GM13977 (cell line): ENCODE results near the gene CACNA1S.

ENCODE experiments used
- DNase-seq: peaks from one replicate; pipeline ENCODE4 v3.0.0; 2012; ENCODE audit warnings: low spot score
- in situ Hi-C: fragments of 300-500 bp; cut with MboI; formaldehyde crosslinking; loops from one replicate; pipeline ENCODE4 v1.12.0; 2022; ENCODE audit warnings: low sequenced_read_pairs, low pct_unique_long_range_greater_than_20kb, mixed read lengths, inconsistent platforms; ENCODE audit not compliant: unreplicated experiment
- TF ChIP-seq, protein P1 (sequence below): IDR thresholded peaks from 2 replicates; pipeline ENCODE4 v1.5.1; 2012; ENCODE audit warnings: mild to moderate bottlenecking, control low read depth; ENCODE audit not compliant: insufficient read depth; ENCODE audit errors: extremely low read depth, missing control alignments

The CACNA1S gene

DNA sequence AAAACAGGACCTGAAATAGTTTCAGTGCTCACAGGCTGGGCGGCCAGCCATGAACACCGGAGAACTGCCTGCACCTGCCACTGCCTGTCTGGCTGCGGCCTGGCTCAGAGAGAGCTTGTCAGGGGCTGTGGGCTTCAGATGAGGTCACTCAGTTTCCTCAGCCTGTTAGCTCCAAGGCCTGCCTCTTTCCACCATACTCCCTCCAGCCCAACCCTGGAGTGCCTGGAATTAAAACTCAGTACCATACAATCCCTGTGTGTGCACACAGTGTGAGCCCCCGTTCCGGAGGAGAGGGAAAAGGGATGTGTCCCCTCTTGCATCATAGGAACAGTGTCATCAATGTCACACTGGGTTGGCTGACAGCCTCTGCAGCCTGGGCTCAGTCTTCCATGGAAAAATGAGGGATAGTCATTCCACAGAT, 16.2 kb downstream of the CACNA1S start:
- in situ Hi-C loops = no loop called here
- no peak for DNase-seq
- TF ChIP-seq, protein P1, sequence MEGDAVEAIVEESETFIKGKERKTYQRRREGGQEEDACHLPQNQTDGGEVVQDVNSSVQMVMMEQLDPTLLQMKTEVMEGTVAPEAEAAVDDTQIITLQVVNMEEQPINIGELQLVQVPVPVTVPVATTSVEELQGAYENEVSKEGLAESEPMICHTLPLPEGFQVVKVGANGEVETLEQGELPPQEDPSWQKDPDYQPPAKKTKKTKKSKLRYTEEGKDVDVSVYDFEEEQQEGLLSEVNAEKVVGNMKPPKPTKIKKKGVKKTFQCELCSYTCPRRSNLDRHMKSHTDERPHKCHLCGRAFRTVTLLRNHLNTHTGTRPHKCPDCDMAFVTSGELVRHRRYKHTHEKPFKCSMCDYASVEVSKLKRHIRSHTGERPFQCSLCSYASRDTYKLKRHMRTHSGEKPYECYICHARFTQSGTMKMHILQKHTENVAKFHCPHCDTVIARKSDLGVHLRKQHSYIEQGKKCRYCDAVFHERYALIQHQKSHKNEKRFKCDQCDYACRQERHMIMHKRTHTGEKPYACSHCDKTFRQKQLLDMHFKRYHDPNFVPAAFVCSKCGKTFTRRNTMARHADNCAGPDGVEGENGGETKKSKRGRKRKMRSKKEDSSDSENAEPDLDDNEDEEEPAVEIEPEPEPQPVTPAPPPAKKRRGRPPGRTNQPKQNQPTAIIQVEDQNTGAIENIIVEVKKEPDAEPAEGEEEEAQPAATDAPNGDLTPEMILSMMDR = no peak

DNA sequence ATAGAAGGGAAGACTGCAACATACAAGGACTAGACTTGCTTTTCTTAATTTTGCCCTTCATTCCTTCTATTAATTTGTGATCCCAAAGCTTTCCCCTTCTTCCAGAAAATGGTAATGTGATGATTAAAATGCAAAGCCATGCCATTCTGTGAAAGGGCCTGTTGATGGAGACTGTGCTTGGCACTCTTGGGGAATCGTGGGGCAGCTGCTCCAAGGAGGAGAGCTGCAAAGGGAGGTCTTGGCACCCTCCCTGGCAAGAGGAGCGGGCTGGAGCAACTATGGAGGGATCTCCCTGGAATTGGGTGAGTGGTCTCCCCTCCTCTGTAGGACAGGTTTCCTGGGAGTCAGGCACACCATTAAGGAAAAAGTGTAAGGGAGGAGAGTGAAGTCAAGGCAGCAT, 16.6 kb downstream of the CACNA1S start:
- TF ChIP-seq, protein P1 = no peak
- DNase-seq = no peak
- in situ Hi-C loops = no loop called here

DNA sequence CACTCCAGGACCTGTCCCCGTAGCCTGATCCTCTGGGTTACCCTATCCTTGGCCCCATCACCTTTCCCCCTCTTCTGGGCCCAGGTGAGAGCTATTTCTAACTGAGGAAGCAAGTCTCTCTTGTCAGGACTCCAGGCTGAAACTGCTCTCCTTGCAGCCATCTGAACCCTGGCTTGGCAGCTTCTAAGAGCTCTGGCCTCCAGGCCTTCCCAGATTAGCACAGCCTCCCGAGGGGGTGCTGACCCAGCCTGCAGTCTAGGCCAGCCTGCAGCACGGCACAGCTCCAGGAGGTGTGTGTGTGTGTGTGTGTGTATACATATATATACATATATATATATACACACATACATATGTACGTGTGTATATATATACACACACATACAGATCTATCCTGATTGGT, 17.4 kb downstream of the CACNA1S start:
- DNase-seq = no peak
- in situ Hi-C loops = no loop called here
- TF ChIP-seq, protein P1 = no peak

DNA sequence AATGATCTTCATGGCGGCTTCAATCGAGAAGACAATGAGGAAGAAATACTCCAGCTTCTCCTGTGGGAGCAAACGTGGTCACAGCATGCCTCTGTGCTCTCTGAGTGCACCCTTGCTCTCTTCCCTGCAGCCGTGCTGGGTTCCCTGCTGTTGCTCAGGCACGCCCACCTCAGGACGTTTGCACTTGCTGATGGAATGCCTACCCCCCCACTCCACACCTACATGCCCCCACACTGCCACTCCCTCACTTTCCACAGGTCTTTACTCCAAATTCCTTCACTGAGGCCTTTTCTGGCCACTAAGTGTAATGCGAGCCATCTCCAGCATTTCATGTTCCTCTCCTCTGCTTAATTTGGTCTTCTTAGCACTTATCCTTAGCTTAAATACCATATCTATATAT, 18.3 kb downstream of the CACNA1S start:
- TF ChIP-seq, protein P1 = no peak
- in situ Hi-C loops = no loop called here
- DNase-seq = no peak

DNA sequence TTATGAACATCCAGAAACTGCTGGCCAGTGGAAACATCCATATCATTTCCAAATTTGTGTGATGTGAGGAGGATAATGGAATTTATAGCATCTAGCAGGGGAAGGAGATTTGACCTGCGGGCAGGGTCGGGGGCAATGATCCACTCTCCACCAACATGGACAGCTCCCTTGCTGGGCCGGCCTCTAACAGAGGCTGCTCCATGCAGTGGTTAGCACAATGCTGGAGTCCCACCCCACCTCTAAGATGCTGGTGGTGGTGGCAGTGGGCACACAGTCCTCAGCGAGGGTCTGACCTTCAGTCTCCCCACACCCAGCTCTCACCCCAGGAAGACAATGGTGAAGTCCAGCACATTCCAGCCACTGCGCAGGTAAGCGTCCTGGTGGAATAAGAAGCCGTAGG, 18.7 kb downstream of the CACNA1S start:
- TF ChIP-seq, protein P1 = no peak
- in situ Hi-C loops = no loop called here
- no peak for DNase-seq

DNA sequence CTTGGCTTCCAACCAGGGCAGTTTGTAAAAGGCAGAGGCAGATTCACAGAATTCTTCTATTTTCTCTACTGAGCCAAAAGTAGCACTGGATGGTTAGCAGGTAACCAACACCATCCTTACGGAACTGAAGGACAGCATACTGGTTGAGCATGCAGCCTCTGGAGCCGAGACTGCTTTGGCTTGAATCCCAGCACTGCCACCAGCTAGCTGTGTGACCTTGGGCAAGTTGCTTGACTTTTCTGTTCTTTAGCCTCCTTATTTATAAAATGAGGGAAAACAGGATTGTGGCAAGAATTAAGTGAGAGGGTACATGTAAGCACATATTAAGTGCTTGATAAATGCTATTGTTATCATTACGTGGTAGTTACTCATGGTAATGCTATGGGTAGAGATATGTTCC, 19.5 kb downstream of the CACNA1S start:
- no peak for DNase-seq
- in situ Hi-C loops = no loop called here
- TF ChIP-seq, protein P1 = no peak

DNA sequence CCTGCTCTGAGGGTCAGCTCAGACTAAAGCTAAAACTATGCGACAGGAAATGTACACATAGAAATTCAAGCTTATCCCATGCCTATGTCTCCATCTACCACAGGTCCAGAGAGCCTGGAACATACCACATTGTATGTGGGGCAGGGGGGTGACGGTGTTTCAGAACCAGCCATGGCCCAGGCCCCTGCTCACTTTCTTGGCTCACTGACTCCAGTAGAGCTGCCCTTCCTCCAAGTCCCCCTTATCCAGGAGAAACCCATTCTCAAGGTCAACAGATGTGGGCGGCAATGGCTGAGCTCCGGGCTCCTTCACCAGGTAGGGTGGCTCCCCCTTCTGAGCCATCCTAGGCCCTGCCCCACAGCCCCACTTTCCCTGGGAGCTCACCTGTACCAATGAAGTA, 21.0 kb downstream of the CACNA1S start:
- in situ Hi-C loops = no loop called here
- TF ChIP-seq, protein P1 = no peak
- DNase-seq = no peak
